ENCODE results near the gene FRY.

The FRY gene

DNA sequence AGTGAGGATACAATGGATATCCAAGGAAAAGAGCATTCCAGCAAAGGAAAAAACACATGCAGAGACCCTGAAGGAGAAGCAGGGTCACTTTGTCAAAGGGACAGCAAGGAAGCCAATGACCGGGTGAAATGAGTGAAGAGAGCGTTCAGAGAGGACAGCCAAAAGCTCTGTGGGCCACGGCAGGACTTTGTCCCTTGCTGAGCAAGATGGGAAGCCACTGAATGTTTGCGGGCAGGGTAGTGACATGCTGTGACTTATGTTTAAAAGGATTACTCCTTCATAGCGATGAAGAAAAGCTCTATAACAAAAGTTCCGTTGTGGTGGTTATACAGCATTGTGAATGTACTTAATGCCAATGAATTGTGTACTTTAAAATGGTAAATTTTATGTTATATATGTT, 267.1 kb downstream of the FRY start:
- DNase-seq (ENCODE audit: extremely low spot score) = no peak
- ChIA-PET CTCF (interaction anchor here (1.0 kb wide), 2 partner anchors 9 to 29 kb away, joined by 3 read pairs; no protein-coding TSS in a partner anchor), POLR2A (no interaction called here)
- TF ChIP-seq, protein P1, sequence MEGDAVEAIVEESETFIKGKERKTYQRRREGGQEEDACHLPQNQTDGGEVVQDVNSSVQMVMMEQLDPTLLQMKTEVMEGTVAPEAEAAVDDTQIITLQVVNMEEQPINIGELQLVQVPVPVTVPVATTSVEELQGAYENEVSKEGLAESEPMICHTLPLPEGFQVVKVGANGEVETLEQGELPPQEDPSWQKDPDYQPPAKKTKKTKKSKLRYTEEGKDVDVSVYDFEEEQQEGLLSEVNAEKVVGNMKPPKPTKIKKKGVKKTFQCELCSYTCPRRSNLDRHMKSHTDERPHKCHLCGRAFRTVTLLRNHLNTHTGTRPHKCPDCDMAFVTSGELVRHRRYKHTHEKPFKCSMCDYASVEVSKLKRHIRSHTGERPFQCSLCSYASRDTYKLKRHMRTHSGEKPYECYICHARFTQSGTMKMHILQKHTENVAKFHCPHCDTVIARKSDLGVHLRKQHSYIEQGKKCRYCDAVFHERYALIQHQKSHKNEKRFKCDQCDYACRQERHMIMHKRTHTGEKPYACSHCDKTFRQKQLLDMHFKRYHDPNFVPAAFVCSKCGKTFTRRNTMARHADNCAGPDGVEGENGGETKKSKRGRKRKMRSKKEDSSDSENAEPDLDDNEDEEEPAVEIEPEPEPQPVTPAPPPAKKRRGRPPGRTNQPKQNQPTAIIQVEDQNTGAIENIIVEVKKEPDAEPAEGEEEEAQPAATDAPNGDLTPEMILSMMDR (IDR thresholded peaks at IDR 0.05; ENCODE audit: control extremely low read depth, extremely low read depth, low read depth, missing control alignments) = no peak

DNA sequence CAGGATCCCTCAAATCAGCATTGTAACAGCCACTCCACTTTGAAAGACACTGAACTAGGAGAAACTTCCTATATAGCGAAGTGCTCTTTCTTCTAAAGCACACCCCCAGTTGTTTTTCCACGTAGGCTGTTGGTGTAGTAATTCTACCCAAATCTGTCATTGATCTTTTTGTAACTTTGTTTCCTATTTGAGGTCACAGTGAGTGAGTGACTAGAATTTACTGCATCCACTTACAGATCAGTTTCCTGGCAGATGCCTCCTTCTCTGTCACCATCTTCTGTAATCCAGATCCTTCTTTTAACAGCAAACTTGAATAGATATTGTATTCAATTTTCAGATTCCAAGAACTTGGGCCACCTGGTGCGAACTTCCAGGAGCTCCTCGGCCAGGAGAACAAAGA, 268.3 kb downstream of the FRY start:
- ChIA-PET POLR2A (no interaction called here), CTCF (no interaction called here)
- no peak for DNase-seq (ENCODE audit: extremely low spot score)
- TF ChIP-seq, protein P1 (IDR thresholded peaks at IDR 0.05; ENCODE audit: control extremely low read depth, extremely low read depth, low read depth, missing control alignments) = no peak

DNA sequence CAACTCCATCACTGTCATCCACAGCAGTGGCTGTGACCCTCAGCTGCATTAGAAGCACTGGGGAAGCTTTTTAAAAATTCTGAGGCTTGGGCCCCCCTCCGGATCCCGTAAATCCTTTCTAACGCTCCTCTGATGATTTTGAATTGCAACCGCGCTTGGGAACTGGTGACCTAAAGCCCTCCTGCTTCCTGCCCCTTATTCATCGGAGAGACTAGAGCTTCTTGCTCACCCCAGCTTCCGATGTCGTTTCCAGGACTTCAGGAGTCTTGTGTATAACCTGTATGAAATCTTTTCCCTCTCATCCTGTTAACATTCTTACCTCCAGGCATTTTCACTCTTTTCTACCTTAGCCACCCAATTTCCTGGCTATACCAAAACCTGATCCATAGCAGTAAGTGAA, 268.8 kb downstream of the FRY start:
- TF ChIP-seq, protein P1 (IDR thresholded peaks at IDR 0.05; ENCODE audit: control extremely low read depth, extremely low read depth, low read depth, missing control alignments) = no peak
- no peak for DNase-seq (ENCODE audit: extremely low spot score)
- POLR2A ChIA-PET = no interaction called here
- CTCF ChIA-PET = no interaction called here

DNA sequence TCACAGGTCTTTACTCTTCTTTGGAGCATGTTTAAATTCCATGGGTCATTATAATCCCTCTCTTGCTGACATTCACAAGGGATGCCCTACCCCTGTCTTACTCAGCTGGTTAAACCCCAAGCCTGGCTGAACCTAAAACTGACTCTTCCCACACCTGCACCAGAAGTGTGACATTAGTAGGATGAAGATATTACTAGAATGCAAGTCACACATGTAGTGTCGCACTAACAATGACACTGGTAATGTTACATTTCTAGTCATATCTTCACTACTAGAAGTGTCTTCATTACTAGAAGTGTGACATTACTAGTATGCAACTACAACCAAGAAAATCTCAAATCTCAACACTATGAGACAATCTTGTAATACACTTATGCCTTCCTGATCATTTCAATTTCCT, 269.3 kb downstream of the FRY start:
- TF ChIP-seq, protein P1 (IDR thresholded peaks at IDR 0.05; ENCODE audit: control extremely low read depth, extremely low read depth, low read depth, missing control alignments) = no peak
- POLR2A ChIA-PET = no interaction called here
- DNase-seq (ENCODE audit: extremely low spot score) = no peak
- CTCF ChIA-PET = interaction anchor here (1.0 kb wide), 1 partner anchor 14 kb away, joined by 3 read pairs; the partner anchor contains the start of genes BRCA2 and ZAR1L

DNA sequence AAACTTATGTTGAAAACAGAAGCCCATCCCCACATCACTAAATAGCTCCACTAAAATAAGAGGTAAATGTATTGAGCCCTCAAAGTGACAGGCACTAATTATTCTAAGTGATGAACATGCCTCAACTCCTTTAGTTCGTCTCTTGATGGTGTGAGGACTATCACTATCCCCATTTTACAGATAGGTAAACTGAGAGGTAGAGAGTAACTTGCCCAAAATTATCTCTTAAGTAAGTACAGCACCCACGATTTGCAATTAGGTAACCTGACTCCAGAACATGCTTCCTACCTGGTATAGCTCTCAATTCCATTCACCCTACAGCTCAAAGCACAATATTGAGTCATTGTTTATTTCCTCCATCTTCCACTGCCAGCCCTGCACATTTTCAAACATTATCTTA, 270.9 kb downstream of the FRY start:
- ChIA-PET POLR2A (no interaction called here), CTCF (interaction anchor here (1.0 to 2.1 kb wide), 5 partner anchors 13 to 279 kb away, joined by 3 to 6 read pairs (median 3); partner anchors contain the start of genes BRCA2 and ZAR1L)
- no peak for DNase-seq (ENCODE audit: extremely low spot score)
- TF ChIP-seq, protein P1 (IDR thresholded peaks at IDR 0.05; ENCODE audit: control extremely low read depth, extremely low read depth, low read depth, missing control alignments) = no peak

DNA sequence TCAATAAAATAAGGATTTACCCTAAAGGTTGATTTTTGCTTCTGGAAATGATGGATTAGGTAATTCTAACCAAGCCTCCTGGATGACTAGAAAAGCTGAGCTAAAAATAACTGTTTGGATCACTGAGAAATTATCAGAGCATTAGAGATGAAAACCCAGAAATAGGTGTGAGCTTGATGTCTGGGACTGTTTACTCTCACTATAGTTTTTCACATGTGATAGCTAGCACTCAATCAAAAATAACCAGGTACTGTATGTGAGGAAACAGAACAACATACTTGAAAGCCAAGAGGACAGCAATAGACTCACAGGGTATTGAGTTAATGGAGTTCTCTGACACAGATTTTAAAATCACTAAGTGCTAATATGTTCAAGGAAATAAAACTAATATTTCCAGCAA, 274.1 kb downstream of the FRY start:
- POLR2A ChIA-PET = no interaction called here
- CTCF ChIA-PET = interaction anchor here (0.9 to 4.4 kb wide), 6 partner anchors 9 to 396 kb away, joined by 3 to 23 read pairs (median 6); partner anchors contain the start of gene BRCA2

More for the DNA sequence above, 274.1 kb downstream of the FRY start:
- TF ChIP-seq, protein P1 (IDR thresholded peaks at IDR 0.05; ENCODE audit: control extremely low read depth, extremely low read depth, low read depth, missing control alignments) = no peak
- no peak for DNase-seq (ENCODE audit: extremely low spot score)

Measured in GM10248 (cell line).